ENCODE results near the gene HERPUD2. TPM values are rescaled to one million over a fixed set of nuclear protein-coding genes. Genes with fewer than 3 reads are reported as not detected.

HERPUD2 gene
- total and polyA plus RNA-seq, 2 of the 8 experiments (the other 6 are each of a cell fraction or from before 2014, with no cell fraction given) = 18.3 to 27.3 TPM

DNA sequence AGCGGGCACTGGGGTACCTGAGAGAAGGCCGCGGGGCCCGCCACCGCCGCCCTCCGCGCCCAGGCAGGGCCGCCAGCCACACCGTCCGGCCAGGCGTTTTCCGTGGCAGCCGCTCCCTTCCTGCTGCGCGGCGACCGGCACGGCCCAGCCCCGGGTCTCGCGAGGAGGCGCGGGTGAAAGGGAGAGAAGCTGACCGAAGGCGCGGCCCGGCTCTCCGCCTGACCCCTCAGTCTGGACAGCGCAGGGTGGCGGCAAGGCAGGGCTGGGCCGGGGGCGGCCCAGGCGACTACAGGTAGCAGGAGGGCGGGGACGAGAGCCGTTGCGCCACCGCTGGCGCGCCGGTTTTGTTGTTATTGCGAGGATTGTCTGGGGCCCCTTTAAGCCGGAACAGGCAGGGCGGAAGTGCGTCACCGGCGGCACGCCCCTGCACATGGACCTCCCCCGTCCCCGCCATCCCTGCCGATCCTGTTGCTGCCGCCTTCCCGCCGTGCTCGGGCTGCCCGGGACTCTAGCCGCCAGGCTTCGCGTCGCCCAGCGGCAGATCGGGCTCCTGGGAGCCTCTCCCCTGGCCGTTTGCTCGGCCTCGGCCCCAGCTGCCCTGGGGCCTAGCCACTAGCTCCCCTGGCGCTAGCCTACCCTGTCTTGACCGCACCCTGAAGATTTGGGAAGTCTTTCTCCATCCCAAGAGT is at the start of gene HERPUD2 (continued):
- TF ChIP-seq, protein P1, sequence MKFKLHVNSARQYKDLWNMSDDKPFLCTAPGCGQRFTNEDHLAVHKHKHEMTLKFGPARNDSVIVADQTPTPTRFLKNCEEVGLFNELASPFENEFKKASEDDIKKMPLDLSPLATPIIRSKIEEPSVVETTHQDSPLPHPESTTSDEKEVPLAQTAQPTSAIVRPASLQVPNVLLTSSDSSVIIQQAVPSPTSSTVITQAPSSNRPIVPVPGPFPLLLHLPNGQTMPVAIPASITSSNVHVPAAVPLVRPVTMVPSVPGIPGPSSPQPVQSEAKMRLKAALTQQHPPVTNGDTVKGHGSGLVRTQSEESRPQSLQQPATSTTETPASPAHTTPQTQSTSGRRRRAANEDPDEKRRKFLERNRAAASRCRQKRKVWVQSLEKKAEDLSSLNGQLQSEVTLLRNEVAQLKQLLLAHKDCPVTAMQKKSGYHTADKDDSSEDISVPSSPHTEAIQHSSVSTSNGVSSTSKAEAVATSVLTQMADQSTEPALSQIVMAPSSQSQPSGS (IDR thresholded peaks at IDR 0.05; ENCODE audit: low read length) = no peak
- TF ChIP-seq, protein P2, sequence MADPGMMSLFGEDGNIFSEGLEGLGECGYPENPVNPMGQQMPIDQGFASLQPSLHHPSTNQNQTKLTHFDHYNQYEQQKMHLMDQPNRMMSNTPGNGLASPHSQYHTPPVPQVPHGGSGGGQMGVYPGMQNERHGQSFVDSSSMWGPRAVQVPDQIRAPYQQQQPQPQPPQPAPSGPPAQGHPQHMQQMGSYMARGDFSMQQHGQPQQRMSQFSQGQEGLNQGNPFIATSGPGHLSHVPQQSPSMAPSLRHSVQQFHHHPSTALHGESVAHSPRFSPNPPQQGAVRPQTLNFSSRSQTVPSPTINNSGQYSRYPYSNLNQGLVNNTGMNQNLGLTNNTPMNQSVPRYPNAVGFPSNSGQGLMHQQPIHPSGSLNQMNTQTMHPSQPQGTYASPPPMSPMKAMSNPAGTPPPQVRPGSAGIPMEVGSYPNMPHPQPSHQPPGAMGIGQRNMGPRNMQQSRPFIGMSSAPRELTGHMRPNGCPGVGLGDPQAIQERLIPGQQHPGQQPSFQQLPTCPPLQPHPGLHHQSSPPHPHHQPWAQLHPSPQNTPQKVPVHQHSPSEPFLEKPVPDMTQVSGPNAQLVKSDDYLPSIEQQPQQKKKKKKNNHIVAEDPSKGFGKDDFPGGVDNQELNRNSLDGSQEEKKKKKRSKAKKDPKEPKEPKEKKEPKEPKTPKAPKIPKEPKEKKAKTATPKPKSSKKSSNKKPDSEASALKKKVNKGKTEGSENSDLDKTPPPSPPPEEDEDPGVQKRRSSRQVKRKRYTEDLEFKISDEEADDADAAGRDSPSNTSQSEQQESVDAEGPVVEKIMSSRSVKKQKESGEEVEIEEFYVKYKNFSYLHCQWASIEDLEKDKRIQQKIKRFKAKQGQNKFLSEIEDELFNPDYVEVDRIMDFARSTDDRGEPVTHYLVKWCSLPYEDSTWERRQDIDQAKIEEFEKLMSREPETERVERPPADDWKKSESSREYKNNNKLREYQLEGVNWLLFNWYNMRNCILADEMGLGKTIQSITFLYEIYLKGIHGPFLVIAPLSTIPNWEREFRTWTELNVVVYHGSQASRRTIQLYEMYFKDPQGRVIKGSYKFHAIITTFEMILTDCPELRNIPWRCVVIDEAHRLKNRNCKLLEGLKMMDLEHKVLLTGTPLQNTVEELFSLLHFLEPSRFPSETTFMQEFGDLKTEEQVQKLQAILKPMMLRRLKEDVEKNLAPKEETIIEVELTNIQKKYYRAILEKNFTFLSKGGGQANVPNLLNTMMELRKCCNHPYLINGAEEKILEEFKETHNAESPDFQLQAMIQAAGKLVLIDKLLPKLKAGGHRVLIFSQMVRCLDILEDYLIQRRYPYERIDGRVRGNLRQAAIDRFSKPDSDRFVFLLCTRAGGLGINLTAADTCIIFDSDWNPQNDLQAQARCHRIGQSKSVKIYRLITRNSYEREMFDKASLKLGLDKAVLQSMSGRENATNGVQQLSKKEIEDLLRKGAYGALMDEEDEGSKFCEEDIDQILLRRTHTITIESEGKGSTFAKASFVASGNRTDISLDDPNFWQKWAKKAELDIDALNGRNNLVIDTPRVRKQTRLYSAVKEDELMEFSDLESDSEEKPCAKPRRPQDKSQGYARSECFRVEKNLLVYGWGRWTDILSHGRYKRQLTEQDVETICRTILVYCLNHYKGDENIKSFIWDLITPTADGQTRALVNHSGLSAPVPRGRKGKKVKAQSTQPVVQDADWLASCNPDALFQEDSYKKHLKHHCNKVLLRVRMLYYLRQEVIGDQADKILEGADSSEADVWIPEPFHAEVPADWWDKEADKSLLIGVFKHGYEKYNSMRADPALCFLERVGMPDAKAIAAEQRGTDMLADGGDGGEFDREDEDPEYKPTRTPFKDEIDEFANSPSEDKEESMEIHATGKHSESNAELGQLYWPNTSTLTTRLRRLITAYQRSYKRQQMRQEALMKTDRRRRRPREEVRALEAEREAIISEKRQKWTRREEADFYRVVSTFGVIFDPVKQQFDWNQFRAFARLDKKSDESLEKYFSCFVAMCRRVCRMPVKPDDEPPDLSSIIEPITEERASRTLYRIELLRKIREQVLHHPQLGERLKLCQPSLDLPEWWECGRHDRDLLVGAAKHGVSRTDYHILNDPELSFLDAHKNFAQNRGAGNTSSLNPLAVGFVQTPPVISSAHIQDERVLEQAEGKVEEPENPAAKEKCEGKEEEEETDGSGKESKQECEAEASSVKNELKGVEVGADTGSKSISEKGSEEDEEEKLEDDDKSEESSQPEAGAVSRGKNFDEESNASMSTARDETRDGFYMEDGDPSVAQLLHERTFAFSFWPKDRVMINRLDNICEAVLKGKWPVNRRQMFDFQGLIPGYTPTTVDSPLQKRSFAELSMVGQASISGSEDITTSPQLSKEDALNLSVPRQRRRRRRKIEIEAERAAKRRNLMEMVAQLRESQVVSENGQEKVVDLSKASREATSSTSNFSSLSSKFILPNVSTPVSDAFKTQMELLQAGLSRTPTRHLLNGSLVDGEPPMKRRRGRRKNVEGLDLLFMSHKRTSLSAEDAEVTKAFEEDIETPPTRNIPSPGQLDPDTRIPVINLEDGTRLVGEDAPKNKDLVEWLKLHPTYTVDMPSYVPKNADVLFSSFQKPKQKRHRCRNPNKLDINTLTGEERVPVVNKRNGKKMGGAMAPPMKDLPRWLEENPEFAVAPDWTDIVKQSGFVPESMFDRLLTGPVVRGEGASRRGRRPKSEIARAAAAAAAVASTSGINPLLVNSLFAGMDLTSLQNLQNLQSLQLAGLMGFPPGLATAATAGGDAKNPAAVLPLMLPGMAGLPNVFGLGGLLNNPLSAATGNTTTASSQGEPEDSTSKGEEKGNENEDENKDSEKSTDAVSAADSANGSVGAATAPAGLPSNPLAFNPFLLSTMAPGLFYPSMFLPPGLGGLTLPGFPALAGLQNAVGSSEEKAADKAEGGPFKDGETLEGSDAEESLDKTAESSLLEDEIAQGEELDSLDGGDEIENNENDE (IDR thresholded peaks at IDR 0.05; ENCODE audit: insufficient replicate concordance, low read length) = no peak
- no peak for TF ChIP-seq NANOG (IDR thresholded peaks at IDR 0.05; ENCODE audit: insufficient read depth, low read depth, low read length, poor library complexity, severe bottlenecking)
- no peak for TF ChIP-seq RXRA (IDR thresholded peaks at IDR 0.05; ENCODE audit: insufficient read depth, low read depth, low read length)
- peak; percentile 95 for TF ChIP-seq PHF8 (conservative IDR thresholded peaks at IDR 0.05; ENCODE audit: low read depth, low read length)
- TF ChIP-seq SAP30 (IDR thresholded peaks at IDR 0.05; ENCODE audit: insufficient read depth, insufficient replicate concordance, low read length) = no peak
- peak; percentile 67; the same call in 1 of the 2 replicates for TF ChIP-seq GABPA (IDR thresholded peaks at IDR 0.05; ENCODE audit: borderline replicate concordance, insufficient read depth, low read length)

Measured in H1 (cell line).